H9 (cell line): ENCODE measurements around the gene SPIRE2. TPM values are rescaled to one million over a fixed set of nuclear protein-coding genes. Genes with fewer than 3 reads are reported as not detected.
"Not testable (repeated sequence)": the region's sequence is repeated elsewhere in the genome, so short reads cannot be mapped to it uniquely, and the experiment has no call there.

Experiments used
- DNase-seq: peaks from one replicate; pipeline ENCODE4 v3.0.0-alpha.2; 2017
- H2AFZ ChIP-seq: one replicate; pipeline ENCODE4 v1.6.1; 2013; ENCODE audit warnings: mild to moderate bottlenecking, low read length, control low read depth, moderate library complexity
- H2AK5ac ChIP-seq: 2 replicates; pipeline ENCODE4 v1.6.1; 2013; ENCODE audit warnings: low read length, control low read depth, mixed read lengths; ENCODE audit not compliant: insufficient read length
- H2BK120ac ChIP-seq: one replicate; pipeline ENCODE4 v1.6.1; 2013; ENCODE audit warnings: low read depth, mild to moderate bottlenecking, low read length, control low read depth, inconsistent platforms; ENCODE audit not compliant: poor library complexity, severe bottlenecking
- H2BK12ac ChIP-seq: 2 replicates; pipeline ENCODE4 v1.6.1; 2013; ENCODE audit warnings: low read length, control low read depth, mixed read lengths, low read depth; ENCODE audit not compliant: insufficient read length
- H2BK15ac ChIP-seq: 2 replicates; pipeline ENCODE4 v1.6.1; 2013; ENCODE audit warnings: low read depth, low read length, control low read depth
- H2BK20ac ChIP-seq: one replicate; pipeline ENCODE4 v1.6.1; 2013; ENCODE audit warnings: low read depth, mild to moderate bottlenecking, low read length, control low read depth, inconsistent platforms; ENCODE audit not compliant: poor library complexity, severe bottlenecking
- H2BK5ac ChIP-seq: 2 replicates; pipeline ENCODE4 v1.6.1; 2013; ENCODE audit warnings: low read length, control low read depth, mixed read lengths; ENCODE audit not compliant: insufficient read length
- H3K14ac ChIP-seq: 2 replicates; pipeline ENCODE4 v1.6.1; 2013; ENCODE audit warnings: low read length, control low read depth; ENCODE audit not compliant: insufficient read depth
- H3K18ac ChIP-seq: 2 replicates; pipeline ENCODE4 v1.6.1; 2013; ENCODE audit warnings: low read depth, mild to moderate bottlenecking, mixed read lengths, low read length, control low read depth; ENCODE audit not compliant: insufficient read length
- H3K23ac ChIP-seq: 2 replicates; pipeline ENCODE4 v1.6.1; 2013; ENCODE audit warnings: low read length, control low read depth, mixed read lengths, low read depth; ENCODE audit not compliant: insufficient read length
- H3K23me2 ChIP-seq: 2 replicates; pipeline ENCODE4 v1.6.1; 2013; ENCODE audit warnings: low read depth, mild to moderate bottlenecking, mixed read lengths, low read length, control low read depth; ENCODE audit not compliant: insufficient read length, poor library complexity, severe bottlenecking
- H3K27ac ChIP-seq: 2 replicates; pipeline ENCODE4 v1.5.1; 2013; ENCODE audit warnings: low read length, control low read depth, mixed read lengths, low read depth; ENCODE audit not compliant: insufficient read length
- H3K27me3 ChIP-seq: 2 replicates; pipeline ENCODE4 v1.6.1; 2013; ENCODE audit warnings: low read length, control low read depth, inconsistent platforms; ENCODE audit not compliant: insufficient read depth
- H3K4ac ChIP-seq: 2 replicates; pipeline ENCODE4 v1.6.1; 2013; ENCODE audit warnings: low read depth, mild to moderate bottlenecking, control low read depth, inconsistent platforms, low read length, moderate library complexity
- H3K4me1 ChIP-seq: 2 replicates; pipeline ENCODE4 v1.6.1; 2013; ENCODE audit warnings: low read length, control low read depth, inconsistent platforms; ENCODE audit not compliant: insufficient read depth
- H3K4me2 ChIP-seq: 2 replicates; pipeline ENCODE4 v1.6.1; 2013; ENCODE audit warnings: low read length, control low read depth, mixed read lengths; ENCODE audit not compliant: insufficient read length, insufficient read depth
- H3K56ac ChIP-seq: 2 replicates; pipeline ENCODE4 v1.6.1; 2013; ENCODE audit warnings: low read depth, mild to moderate bottlenecking, mixed read lengths, low read length, control low read depth; ENCODE audit not compliant: insufficient read length
- H3K79me1 ChIP-seq: 2 replicates; pipeline ENCODE4 v1.6.1; 2013; ENCODE audit warnings: low read depth, mild to moderate bottlenecking, moderate library complexity, low read length, control low read depth, inconsistent platforms; ENCODE audit not compliant: insufficient read depth, poor library complexity, severe bottlenecking
- H3K79me2 ChIP-seq: 2 replicates; pipeline ENCODE4 v1.6.1; 2013; ENCODE audit warnings: low read length, control low read depth, inconsistent platforms; ENCODE audit not compliant: insufficient read depth
- H3K9ac ChIP-seq: 2 replicates; pipeline ENCODE4 v1.6.1; 2013; ENCODE audit warnings: low read length, control low read depth, mixed read lengths; ENCODE audit not compliant: insufficient read length; ENCODE audit errors: extremely low read depth
- H3K9me3 ChIP-seq: one replicate; pipeline ENCODE4 v1.6.1; 2013; ENCODE audit warnings: low read depth, low read length, inconsistent platforms; ENCODE audit not compliant: control insufficient read depth
- H3T11ph ChIP-seq: one replicate; pipeline ENCODE4 v1.6.1; 2013; ENCODE audit warnings: mild to moderate bottlenecking, low read length, control low read depth, inconsistent platforms
- H4K20me1 ChIP-seq: one replicate; pipeline ENCODE4 v1.6.1; 2013; ENCODE audit not compliant: control insufficient read depth, insufficient read length, insufficient read depth
- H4K5ac ChIP-seq: 2 replicates; pipeline ENCODE4 v1.6.1; 2013; ENCODE audit warnings: low read depth, mild to moderate bottlenecking, mixed read lengths, low read length, control low read depth; ENCODE audit not compliant: insufficient read length
- H4K8ac ChIP-seq: replicated peaks from 2 replicates; pipeline ENCODE4 v1.6.1; 2013; ENCODE audit warnings: low read length, control low read depth, mixed read lengths, low read depth; ENCODE audit not compliant: insufficient read length
- H4K91ac ChIP-seq: 2 replicates; pipeline ENCODE4 v1.6.1; 2013; ENCODE audit warnings: low read depth, mild to moderate bottlenecking, moderate library complexity, mixed read lengths, low read length, control low read depth; ENCODE audit not compliant: insufficient read length
- H3K27ac Mint-ChIP-seq, 3 experiments: 2 replicates in 2 of 3; 3 replicates in 1 of 3; pipeline ENCODE4 v1.8.0; 2020 to 2021; ENCODE audit warnings: mixed read lengths in 3 of 3, mild to moderate bottlenecking in 1 of 3, moderate library complexity in 1 of 3
- H3K27me3 Mint-ChIP-seq: 2 replicates; pipeline ENCODE4 v1.8.0; 2021; ENCODE audit warnings: low read depth, mild to moderate bottlenecking, moderate library complexity, mixed read lengths
- H3K36me3 Mint-ChIP-seq, 3 experiments: 2 replicates in 2 of 3; 3 replicates in 1 of 3; pipeline ENCODE4 v1.8.0; 2020 to 2021; ENCODE audit warnings: low read depth in 3 of 3, mixed read lengths in 3 of 3; ENCODE audit not compliant: insufficient read depth in 1 of 3
- H3K4me1 Mint-ChIP-seq, 2 experiments: 2 replicates each; pipeline ENCODE4 v1.8.0; 2020; ENCODE audit warnings: mixed read lengths in 2 of 2
- H3K4me3 Mint-ChIP-seq, 2 experiments: 2 replicates in 1 of 2; 3 replicates in 1 of 2; pipeline ENCODE4 v1.8.0; 2020 to 2021; ENCODE audit warnings: mild to moderate bottlenecking in 2 of 2, mixed read lengths in 2 of 2, moderate library complexity in 1 of 2
- H3K9me3 Mint-ChIP-seq, 2 experiments: 2 replicates in 1 of 2; 3 replicates in 1 of 2; pipeline ENCODE4 v1.8.0; 2020; ENCODE audit warnings: mild to moderate bottlenecking in 2 of 2, mixed read lengths in 2 of 2, moderate library complexity in 1 of 2
- WGBS: extraction: QIAGEN DNeasy Blood & Tissue Kit; methylation state at CpG from one replicate; pipeline ENCODE4 v1.1.7; 2013; ENCODE audit warnings: missing lambda C conversion rate, low lambda C conversion rate, mixed read lengths; ENCODE audit not compliant: insufficient read length; ENCODE audit errors: extremely low coverage; 5-methylcytosine and 5-hydroxymethylcytosine counted together
- total RNA-seq: library from RNA; stranded (reverse); gene quantifications from 2 replicates; pipeline ENCODE4 v1.2.1, GENCODE V29; 2021
- TF ChIP-seq, protein P1 (sequence below): fragments of 200-600 bp; sonication (generic); conservative IDR thresholded peaks from 3 replicates; pipeline ENCODE4 v1.8.0; 2021; ENCODE audit warnings: antibody characterized with exemption, mild to moderate bottlenecking

Gene SPIRE2
- total RNA-seq, 1 experiment from 2014 or later = 6.9 TPM

DNA sequence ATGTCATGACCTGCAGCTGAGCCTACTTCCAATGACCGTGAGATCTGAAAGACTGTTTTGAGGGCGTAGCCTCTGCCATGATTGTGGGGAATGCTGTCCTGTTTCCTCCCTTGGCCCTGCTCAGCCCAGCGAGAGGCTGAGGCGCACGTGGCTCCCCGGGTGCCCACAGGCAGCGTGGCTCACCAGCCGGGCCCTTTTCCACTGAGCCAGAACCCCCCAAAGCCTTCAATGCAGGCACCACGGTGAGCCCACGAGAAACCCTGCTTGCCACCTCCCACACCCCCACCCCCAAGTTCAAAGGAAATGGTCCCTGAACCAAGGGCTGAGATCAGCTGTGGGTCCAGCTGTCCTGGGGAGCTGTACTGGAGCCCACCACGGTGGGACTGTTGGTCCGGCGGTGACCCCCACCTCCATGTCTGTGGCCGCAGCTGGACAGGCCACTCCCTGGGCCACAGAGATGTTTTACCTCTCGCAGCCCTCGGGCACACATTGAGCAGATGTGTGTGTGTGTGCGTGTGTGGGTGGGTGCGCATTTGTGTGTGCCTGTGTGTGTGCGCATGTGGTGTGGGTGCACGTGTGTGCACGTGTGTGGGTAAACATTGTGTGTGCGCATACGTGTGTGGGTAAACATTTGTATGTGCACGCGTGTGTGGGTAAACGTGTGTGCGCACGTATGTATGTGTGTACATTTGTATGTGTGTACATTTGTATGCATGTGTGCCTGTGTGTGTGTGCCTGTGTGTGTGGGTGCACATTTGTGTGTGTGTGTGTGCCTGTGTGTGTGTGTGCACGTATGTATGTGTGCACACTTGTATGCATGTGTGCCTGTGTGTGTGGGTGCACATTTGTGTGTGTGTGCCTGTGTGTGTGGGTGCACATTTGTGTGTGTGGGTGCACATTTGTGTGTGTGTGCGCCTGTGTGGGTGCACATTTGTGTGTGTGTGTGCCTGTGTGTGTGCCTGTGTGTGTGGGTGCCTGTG is 85.4 kb downstream of the SPIRE2 start:
- H3K27me3 Mint-ChIP-seq = peaks cover 1% of the 10 kb centered on the region
- H3K4me3 Mint-ChIP-seq = peak overlapping the region in 1 of 2 experiments; percentile 14; a peak in 1 of 5 replicates
- H3K4me1 Mint-ChIP-seq = peaks cover 3 to 11% of the 10 kb centered on the region in 2 experiments; a peak in 3 of 4 replicates
- Histone ChIP-seq H4K91ac (no peak overlapping the region), H3K23me2 (peaks cover 8% of the 10 kb centered on the region), H3K4me1 (no peaks in the 10 kb centered on the region), H3K79me2 (no peaks in the 10 kb centered on the region), H2BK20ac (no peak overlapping the region), H3K56ac (no peak overlapping the region), H4K8ac (no peak overlapping the region), H3K23ac (no peak overlapping the region), H2BK12ac (no peak overlapping the region), H3K9me3 (no peaks in the 10 kb centered on the region), H3K79me1 (no peaks in the 10 kb centered on the region), H2AFZ (no peak overlapping the region), H2AK5ac (no peak overlapping the region), H3K18ac (no peak overlapping the region), H2BK120ac (no peak overlapping the region), H4K20me1 (no peaks in the 10 kb centered on the region), H2BK5ac (no peak overlapping the region), H3K4ac (no peak overlapping the region), H3K27me3 (no peaks in the 10 kb centered on the region), H3K9ac (no peak overlapping the region), H3K27ac (no peak overlapping the region), H4K5ac (no peak overlapping the region), H3K4me2 (no peak overlapping the region), H3T11ph (no peak overlapping the region), H2BK15ac (no peak overlapping the region), H3K14ac (no peak overlapping the region)
- DNase-seq = no peak
- peaks cover 15 to 22% (median 22%) of the 10 kb centered on the region in 3 experiments; a peak in 6 of 7 replicates for H3K36me3 Mint-ChIP-seq
- TF ChIP-seq, protein P1, sequence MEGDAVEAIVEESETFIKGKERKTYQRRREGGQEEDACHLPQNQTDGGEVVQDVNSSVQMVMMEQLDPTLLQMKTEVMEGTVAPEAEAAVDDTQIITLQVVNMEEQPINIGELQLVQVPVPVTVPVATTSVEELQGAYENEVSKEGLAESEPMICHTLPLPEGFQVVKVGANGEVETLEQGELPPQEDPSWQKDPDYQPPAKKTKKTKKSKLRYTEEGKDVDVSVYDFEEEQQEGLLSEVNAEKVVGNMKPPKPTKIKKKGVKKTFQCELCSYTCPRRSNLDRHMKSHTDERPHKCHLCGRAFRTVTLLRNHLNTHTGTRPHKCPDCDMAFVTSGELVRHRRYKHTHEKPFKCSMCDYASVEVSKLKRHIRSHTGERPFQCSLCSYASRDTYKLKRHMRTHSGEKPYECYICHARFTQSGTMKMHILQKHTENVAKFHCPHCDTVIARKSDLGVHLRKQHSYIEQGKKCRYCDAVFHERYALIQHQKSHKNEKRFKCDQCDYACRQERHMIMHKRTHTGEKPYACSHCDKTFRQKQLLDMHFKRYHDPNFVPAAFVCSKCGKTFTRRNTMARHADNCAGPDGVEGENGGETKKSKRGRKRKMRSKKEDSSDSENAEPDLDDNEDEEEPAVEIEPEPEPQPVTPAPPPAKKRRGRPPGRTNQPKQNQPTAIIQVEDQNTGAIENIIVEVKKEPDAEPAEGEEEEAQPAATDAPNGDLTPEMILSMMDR = no peak
- H3K27ac Mint-ChIP-seq = peak overlapping the region in 2 of 3 experiments; percentile 44 to 91; a peak in 2 of 7 replicates
- WGBS = no CpG with 5 or more reads among the region's 30 CpGs
- peaks cover 1 to 2% of the 10 kb centered on the region in 2 experiments; a peak in 2 of 5 replicates for H3K9me3 Mint-ChIP-seq

- not testable (repeated sequence) for H3K18ac ChIP-seq, H4K5ac ChIP-seq, H4K20me1 ChIP-seq, H3K4ac ChIP-seq, DNase-seq, H3K9me3 Mint-ChIP-seq, H3K9ac ChIP-seq, H3K27ac ChIP-seq, H3K4me1 ChIP-seq, H4K8ac ChIP-seq, H3T11ph ChIP-seq, H3K79me1 ChIP-seq, H3K23me2 ChIP-seq, H2AFZ ChIP-seq, H2BK20ac ChIP-seq, H2BK5ac ChIP-seq, H2AK5ac ChIP-seq, H3K56ac ChIP-seq, H2BK120ac ChIP-seq, H3K79me2 ChIP-seq, H3K23ac ChIP-seq, H4K91ac ChIP-seq, H3K27me3 ChIP-seq, H3K4me3 Mint-ChIP-seq, H2BK15ac ChIP-seq, H3K4me2 ChIP-seq, H3K14ac ChIP-seq, H2BK12ac ChIP-seq, H3K9me3 ChIP-seq
- Mint-ChIP-seq H3K27me3 (peaks cover 11% of the 10 kb centered on the region), H3K4me1 (peaks cover 5 to 11% of the 10 kb centered on the region in 2 experiments), H3K36me3 (peaks cover 9 to 17% (median 14%) of the 10 kb centered on the region in 3 experiments; a peak in 6 of 7 replicates), H3K27ac (peak overlapping the region in 1 of 3 experiments; percentile 48; a peak in 1 of 7 replicates)
- WGBS = no CpG with 5 or more reads among the region's 11 CpGs
Observed at GRCh38 chr16:89914642-89915285, 86.5 kb downstream of the SPIRE2 start.
